PFSK-1 (cell line): ENCODE measurements around the gene PBLD.

Experiments used
- FOXP2 ChIP-seq: optimal IDR thresholded peaks from 2 replicates; pipeline ENCODE3; 2011; ENCODE audit warnings: borderline replicate concordance, control low read depth, inconsistent platforms; ENCODE audit not compliant: insufficient read depth; ENCODE audit errors: extremely low read length, extremely low read depth
- POLR2AphosphoS5 ChIP-seq: IDR thresholded peaks from 2 replicates; pipeline ENCODE4 v1.6.1; 2012; ENCODE audit warnings: low read depth, mild to moderate bottlenecking, control low read depth, low read length, moderate library complexity
- REST ChIP-seq, 2 experiments: IDR thresholded peaks; 2 replicates each; pipeline versions ENCODE4 v1.6.1 to v1.8.0; 2011 to 2012; ENCODE audit warnings: low read depth in 2 of 2, low read length in 2 of 2, control low read depth in 1 of 2, inconsistent platforms in 1 of 2, mild to moderate bottlenecking in 1 of 2, moderate library complexity in 1 of 2; ENCODE audit not compliant: insufficient read depth in 1 of 2
- SIN3A ChIP-seq: IDR thresholded peaks from 2 replicates; pipeline ENCODE4 v1.6.1; 2012; ENCODE audit warnings: mild to moderate bottlenecking, low read length, moderate library complexity, borderline replicate concordance; ENCODE audit not compliant: insufficient read depth
- TAF1 ChIP-seq: IDR thresholded peaks from 2 replicates; pipeline ENCODE4 v1.6.1; 2012; ENCODE audit warnings: low read length, control low read depth, borderline replicate concordance; ENCODE audit not compliant: insufficient read depth

The PBLD gene

DNA sequence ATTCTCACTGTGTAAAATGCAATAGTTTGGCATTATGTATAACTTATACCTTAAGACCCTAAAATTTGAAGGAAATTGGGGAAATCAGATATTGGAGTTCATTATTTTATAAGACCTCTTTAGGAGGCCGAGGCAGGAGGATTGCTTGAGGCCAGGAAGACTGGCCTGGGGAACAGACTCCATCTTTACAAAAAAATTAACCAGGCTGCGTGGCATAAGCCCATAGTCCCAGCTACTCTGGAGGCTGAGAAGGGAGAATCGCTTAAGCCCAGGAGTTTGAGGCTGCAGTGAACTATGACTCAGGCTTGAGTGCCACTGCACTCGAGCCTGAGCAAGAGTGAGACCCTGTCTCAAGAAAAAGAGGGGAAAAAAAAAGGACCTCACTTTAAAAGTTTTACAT lies 14.0 kb upstream of the PBLD start:
- no peak for TF ChIP-seq SIN3A
- no peak for TF ChIP-seq POLR2AphosphoS5
- TF ChIP-seq FOXP2: no peak
- no peak for TF ChIP-seq TAF1

DNA sequence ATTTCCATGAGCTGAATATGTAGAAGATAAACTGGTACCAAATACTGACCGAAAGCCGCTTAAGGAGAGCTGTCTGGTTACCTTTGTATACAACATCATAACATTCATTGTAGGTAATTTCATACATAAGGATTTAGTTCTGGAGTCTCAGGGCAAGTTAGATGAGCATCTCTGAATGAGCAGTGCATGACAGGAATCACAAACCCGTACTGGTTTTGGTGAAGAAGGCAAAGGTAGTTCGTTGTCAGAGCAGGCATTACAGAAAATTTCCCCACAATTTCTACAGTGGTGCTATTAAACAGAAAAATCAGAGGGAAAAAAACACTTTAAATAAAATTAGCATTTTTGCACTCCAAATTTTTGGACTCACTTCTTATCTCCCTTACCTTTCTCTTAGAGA lies 12.9 kb upstream of the PBLD start:
- TF ChIP-seq FOXP2 (no peak), POLR2AphosphoS5 (no peak; the same call in 1 of the 2 replicates), REST (IDR thresholded peaks at IDR 0.05; ENCODE audit: insufficient read depth in 1 of 2, low read depth in 2 of 2, low read length in 2 of 2) (no peak), TAF1 (no peak), SIN3A (no peak)

- TF ChIP-seq FOXP2 (no peak), SIN3A (no peak), POLR2AphosphoS5 (0 out of 2 replicates have a peak, but pooled peaks have one; percentile 14)
Observed at GRCh38 chr10:68342909-68343516, 10.3 kb upstream of the PBLD start.

DNA sequence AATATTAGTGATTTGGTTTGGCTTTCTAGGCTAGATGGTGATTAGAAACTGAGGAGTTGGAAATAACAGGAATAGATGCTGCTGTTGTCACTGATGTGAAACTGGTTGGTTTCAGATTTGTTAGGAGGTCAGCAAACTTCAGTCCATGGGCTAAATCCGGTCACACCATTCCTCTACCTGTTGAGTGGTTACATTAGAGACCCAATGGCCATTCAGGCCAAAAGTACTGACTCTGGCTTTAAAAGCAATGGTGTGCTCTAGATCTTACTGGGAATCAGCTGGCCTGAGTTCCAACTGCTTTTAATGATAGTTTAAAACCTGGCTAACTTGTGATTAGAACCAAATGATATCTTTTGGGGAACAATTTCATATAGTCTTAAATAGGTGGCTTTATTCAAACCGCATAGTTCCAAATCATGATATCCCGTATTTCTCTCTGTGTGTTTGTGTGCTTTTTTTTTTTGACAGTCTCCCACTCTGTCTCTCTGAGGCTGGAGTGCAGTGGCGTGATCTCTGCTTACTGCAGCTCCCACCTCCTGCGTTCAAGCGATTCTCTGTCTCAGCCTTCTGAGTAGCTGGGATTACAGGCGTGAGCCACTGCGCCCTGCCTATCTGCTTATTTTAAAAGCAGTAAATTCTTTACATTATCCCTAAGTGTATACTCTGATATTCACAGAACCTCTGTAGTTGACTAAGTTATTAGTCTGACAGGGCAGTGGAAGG lies 7.8 kb upstream of the PBLD start:
- no peak for TF ChIP-seq REST (IDR thresholded peaks at IDR 0.05; ENCODE audit: insufficient read depth in 1 of 2, low read depth in 2 of 2, low read length in 2 of 2)
- TF ChIP-seq TAF1: no peak
- TF ChIP-seq FOXP2: no peak
- TF ChIP-seq POLR2AphosphoS5: no peak
- TF ChIP-seq SIN3A: no peak

GRCh38 chr10:68336754-68337351 lies 4.1 kb upstream of the PBLD start:
- TF ChIP-seq FOXP2: no peak
- no peak for TF ChIP-seq SIN3A
- no peak for TF ChIP-seq TAF1
- TF ChIP-seq POLR2AphosphoS5: no peak
- no peak for TF ChIP-seq REST (IDR thresholded peaks at IDR 0.05; ENCODE audit: insufficient read depth in 1 of 2, low read depth in 2 of 2, low read length in 2 of 2)
